Natural killer cell (primary cell): ENCODE data around the gene NRG3. TPM values are rescaled to one million over a fixed set of nuclear protein-coding genes. Genes with fewer than 3 reads are reported as not detected.

Source experiments
- ATAC-seq, 3 donors: fragments of 150-1000 bp in 2 of 3; fragments of 200-7000 bp in 1 of 3; cut with Tn5 transposase; 1 replicate in 1 of 3; 2 replicates in 2 of 3; pipeline ENCODE4 v1.10.0; 2021; ENCODE audit warnings: mild to moderate bottlenecking in 2 of 3, moderate library complexity in 2 of 3
- DNase-seq, 2 donors: peaks; one replicate each; pipeline versions ENCODE4 v3.0.0 to v3.0.0-alpha.2; 2013 to 2021; ENCODE audit warnings: mixed read lengths in 1 of 2
- H3K27ac ChIP-seq: one replicate; pipeline ENCODE4 v1.5.1; 2013; ENCODE audit warnings: mild to moderate bottlenecking, low read length
- H3K27me3 ChIP-seq: one replicate; pipeline ENCODE4 v1.6.1; 2013; ENCODE audit warnings: low read length; ENCODE audit not compliant: control insufficient read depth, insufficient read depth
- H3K36me3 ChIP-seq: one replicate; pipeline ENCODE4 v1.6.1; 2013; ENCODE audit warnings: low read length; ENCODE audit not compliant: control insufficient read depth, insufficient read depth
- H3K4me1 ChIP-seq: one replicate; pipeline ENCODE4 v1.6.1; 2013; ENCODE audit warnings: low read length; ENCODE audit not compliant: control insufficient read depth, insufficient read depth
- H3K4me3 ChIP-seq: one replicate; pipeline ENCODE4 v1.5.1; 2013; ENCODE audit warnings: low read length
- H3K9me3 ChIP-seq: one replicate; pipeline ENCODE4 v1.6.1; 2013; ENCODE audit warnings: low read length; ENCODE audit not compliant: control insufficient read depth, insufficient read depth
- H3K27ac Mint-ChIP-seq, 2 donors: one replicate each; pipeline ENCODE4 v1.8.0; 2022; ENCODE audit warnings: mild to moderate bottlenecking in 2 of 2, mixed read lengths in 2 of 2, moderate library complexity in 1 of 2
- H3K27me3 Mint-ChIP-seq, 2 donors: one replicate each; pipeline ENCODE4 v1.8.0; 2022; ENCODE audit warnings: low read depth in 2 of 2, mixed read lengths in 2 of 2
- H3K36me3 Mint-ChIP-seq: one replicate; pipeline ENCODE4 v1.8.0; 2022; ENCODE audit warnings: mixed read lengths
- H3K4me1 Mint-ChIP-seq, 2 donors: one replicate each; pipeline ENCODE4 v1.8.0; 2022; ENCODE audit warnings: mixed read lengths in 2 of 2
- H3K4me3 Mint-ChIP-seq: one replicate; pipeline ENCODE4 v1.8.0; 2022; ENCODE audit warnings: mild to moderate bottlenecking, moderate library complexity, mixed read lengths
- H3K9me3 Mint-ChIP-seq, 2 donors: one replicate each; pipeline ENCODE4 v1.8.0; 2022; ENCODE audit warnings: mixed read lengths in 2 of 2
- CTCF ChIP-seq: fragments of 200-600 bp; IDR thresholded peaks from one replicate; pipeline ENCODE4 v1.8.0; 2022; ENCODE audit warnings: antibody characterized with exemption
- WGBS: methylation state at CpG from one replicate; pipeline ENCODE4 v1.1.7; 2013; ENCODE audit warnings: missing lambda C conversion rate; ENCODE audit not compliant: insufficient coverage; 5-methylcytosine and 5-hydroxymethylcytosine counted together
- intact Hi-C: fragments of 100-400 bp; cut with micrococcal nuclease; formaldehyde crosslinking; loops from one replicate; pipeline ENCODE4 v1.14.2; 2022
- total RNA-seq, 4 donors: library from RNA; stranded (reverse); fragments of 120-200 nt in 1 of 4; gene quantifications; one replicate each; pipeline versions ENCODE4 v1.2.3 to v1.2.4, GENCODE V29; 2013 to 2022

NRG3 gene
- total RNA-seq, 3 donors from 2014 or later (not counting 1 experiment from before 2014, with no cell fraction given), result not detected

DNA sequence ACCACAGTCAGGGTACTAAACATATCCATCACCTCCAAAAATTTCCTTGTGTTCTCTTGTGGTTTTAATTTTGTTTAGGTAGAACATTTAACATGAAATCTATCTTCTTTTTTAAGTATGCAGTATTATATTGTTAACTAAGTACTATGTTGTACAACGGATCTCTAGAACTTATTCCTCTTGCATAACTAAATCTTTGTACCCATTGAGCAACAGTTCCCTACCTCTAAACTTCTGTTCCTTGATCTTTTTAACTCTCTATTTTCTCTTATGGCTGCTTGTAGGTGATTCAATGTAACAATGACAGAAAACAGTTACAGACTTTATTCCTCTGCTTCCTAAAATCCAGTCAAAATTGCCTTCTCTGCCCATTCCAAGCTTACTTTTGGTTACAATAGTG is 9.9 kb downstream of the NRG3 start:
- no peak for TF ChIP-seq CTCF
- no peak overlapping the region for H3K27ac Mint-ChIP-seq
- no peaks in the 10 kb centered on the region for H3K36me3 Mint-ChIP-seq
- H3K4me3 ChIP-seq, result no peak overlapping the region
- no peaks in the 10 kb centered on the region for H3K4me1 Mint-ChIP-seq
- intact Hi-C loops, result no loop called here
- H3K4me1 ChIP-seq, result no peaks in the 10 kb centered on the region
- H3K27me3 ChIP-seq, result no peaks in the 10 kb centered on the region
- peaks cover 2 to 5% of the 10 kb centered on the region in 2 donors for H3K9me3 Mint-ChIP-seq
- no peak overlapping the region for H3K27ac ChIP-seq
- no peak overlapping the region for H3K4me3 Mint-ChIP-seq
- H3K36me3 ChIP-seq, result no peaks in the 10 kb centered on the region
- DNase-seq (no peak), ATAC-seq (no peak)
- no peaks in the 10 kb centered on the region for H3K9me3 ChIP-seq
- H3K27me3 Mint-ChIP-seq, result no peaks in the 10 kb centered on the region
- WGBS, result no CpG with 5 or more reads among the region's 1 CpG

GRCh38 chr10:81885491-81885890 is 10.5 kb downstream of the NRG3 start:
- Mint-ChIP-seq H3K4me1 (no peaks in the 10 kb centered on the region), H3K27ac (no peak overlapping the region), H3K9me3 (peaks cover 2 to 5% of the 10 kb centered on the region in 2 donors), H3K36me3 (no peaks in the 10 kb centered on the region), H3K27me3 (no peaks in the 10 kb centered on the region), H3K4me3 (no peak overlapping the region)
- no peaks in the 10 kb centered on the region for H3K4me1 ChIP-seq
- H3K27me3 ChIP-seq, result no peaks in the 10 kb centered on the region
- H3K36me3 ChIP-seq, result no peaks in the 10 kb centered on the region
- no peak for TF ChIP-seq CTCF
- intact Hi-C loops, result no loop called here
- WGBS, result 100% methylated on average over 2 of the region's 2 CpGs
- H3K27ac ChIP-seq, result no peak overlapping the region
- ATAC-seq (no peak), DNase-seq (no peak)
- no peak overlapping the region for H3K4me3 ChIP-seq
- no peaks in the 10 kb centered on the region for H3K9me3 ChIP-seq

DNA sequence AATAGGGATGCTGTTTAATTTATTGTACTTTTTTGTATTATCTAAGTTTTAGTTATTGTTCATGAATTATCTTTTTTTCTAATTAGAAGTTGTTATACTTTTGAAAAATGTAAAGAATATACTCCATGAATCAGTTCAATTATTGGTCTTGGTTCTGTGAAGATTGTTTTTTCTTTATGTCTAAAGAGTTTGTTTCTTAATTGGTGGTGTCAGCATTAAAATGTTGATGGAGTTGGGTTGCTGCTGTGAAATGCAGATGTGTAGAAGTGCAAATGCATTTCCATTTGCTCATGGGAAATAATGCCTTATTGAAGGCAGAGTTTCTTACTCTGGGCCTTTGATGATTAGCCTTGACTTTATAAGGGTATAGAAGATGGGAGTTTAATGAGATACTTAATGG is 11.9 kb downstream of the NRG3 start:
- no peaks in the 10 kb centered on the region for H3K4me1 Mint-ChIP-seq
- no peaks in the 10 kb centered on the region for H3K27me3 Mint-ChIP-seq
- intact Hi-C loops, result no loop called here
- H3K4me3 Mint-ChIP-seq, result no peak overlapping the region
- Histone ChIP-seq H3K27ac (no peak overlapping the region), H3K4me1 (no peaks in the 10 kb centered on the region), H3K9me3 (no peaks in the 10 kb centered on the region), H3K27me3 (no peaks in the 10 kb centered on the region), H3K36me3 (no peaks in the 10 kb centered on the region), H3K4me3 (no peak overlapping the region)
- H3K9me3 Mint-ChIP-seq, result peaks cover 0 to 7% of the 10 kb centered on the region in 2 donors
- no peak for ATAC-seq
- no peak for TF ChIP-seq CTCF
- DNase-seq, result no peak
- no peak overlapping the region for H3K27ac Mint-ChIP-seq
- H3K36me3 Mint-ChIP-seq, result no peaks in the 10 kb centered on the region

DNA sequence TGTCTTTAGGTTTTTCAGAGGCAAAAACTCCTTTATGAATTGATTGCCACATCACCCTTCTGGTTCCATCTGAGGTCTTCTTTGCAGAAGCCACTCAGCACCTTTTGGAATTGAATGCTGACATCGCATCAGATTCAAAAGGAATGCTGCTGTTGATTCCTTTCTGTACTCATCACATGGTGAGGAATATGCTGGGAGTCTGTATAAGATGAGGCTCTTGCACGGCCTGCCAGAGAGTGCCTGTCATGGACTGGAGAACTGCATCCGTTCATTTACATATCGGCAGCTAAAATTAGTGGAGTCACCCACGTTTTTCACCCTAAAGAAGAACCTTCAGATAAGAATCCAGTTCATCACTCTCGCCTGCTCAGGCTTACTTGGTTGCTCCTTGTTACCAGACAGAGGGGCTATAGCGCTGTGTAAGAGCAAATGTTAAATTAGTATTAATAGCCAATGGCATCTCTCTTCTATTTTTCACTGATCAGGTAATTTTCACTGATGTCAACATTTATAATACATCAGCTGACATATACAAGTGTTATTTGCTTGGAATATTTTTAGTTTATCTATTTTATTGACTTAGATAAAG is 14.3 kb downstream of the NRG3 start:
- no peak for TF ChIP-seq CTCF
- Mint-ChIP-seq H3K27ac (no peak overlapping the region), H3K27me3 (no peaks in the 10 kb centered on the region), H3K36me3 (no peaks in the 10 kb centered on the region), H3K4me3 (no peak overlapping the region), H3K4me1 (no peaks in the 10 kb centered on the region), H3K9me3 (peaks cover 3 to 7% of the 10 kb centered on the region in 2 donors)
- no peak overlapping the region for H3K4me3 ChIP-seq
- WGBS, result 82% methylated on average over 6 of the region's 7 CpGs
- H3K4me1 ChIP-seq, result no peaks in the 10 kb centered on the region
- H3K27me3 ChIP-seq, result no peaks in the 10 kb centered on the region
- DNase-seq (no peak), ATAC-seq (no peak)
- H3K36me3 ChIP-seq, result no peaks in the 10 kb centered on the region
- no peaks in the 10 kb centered on the region for H3K9me3 ChIP-seq
- no peak overlapping the region for H3K27ac ChIP-seq
- intact Hi-C loops, result no loop called here
